Islet of Langerhans (tissue), 1 donor: Measurements from ENCODE around the gene BLTP3A.

ENCODE experiments used
- FAIRE-seq: peaks from one replicate; lab custom pipeline; 2011; peaks lifted over from hg19 to GRCh38; lab: Jason Lieb, UNC

BLTP3A gene

DNA sequence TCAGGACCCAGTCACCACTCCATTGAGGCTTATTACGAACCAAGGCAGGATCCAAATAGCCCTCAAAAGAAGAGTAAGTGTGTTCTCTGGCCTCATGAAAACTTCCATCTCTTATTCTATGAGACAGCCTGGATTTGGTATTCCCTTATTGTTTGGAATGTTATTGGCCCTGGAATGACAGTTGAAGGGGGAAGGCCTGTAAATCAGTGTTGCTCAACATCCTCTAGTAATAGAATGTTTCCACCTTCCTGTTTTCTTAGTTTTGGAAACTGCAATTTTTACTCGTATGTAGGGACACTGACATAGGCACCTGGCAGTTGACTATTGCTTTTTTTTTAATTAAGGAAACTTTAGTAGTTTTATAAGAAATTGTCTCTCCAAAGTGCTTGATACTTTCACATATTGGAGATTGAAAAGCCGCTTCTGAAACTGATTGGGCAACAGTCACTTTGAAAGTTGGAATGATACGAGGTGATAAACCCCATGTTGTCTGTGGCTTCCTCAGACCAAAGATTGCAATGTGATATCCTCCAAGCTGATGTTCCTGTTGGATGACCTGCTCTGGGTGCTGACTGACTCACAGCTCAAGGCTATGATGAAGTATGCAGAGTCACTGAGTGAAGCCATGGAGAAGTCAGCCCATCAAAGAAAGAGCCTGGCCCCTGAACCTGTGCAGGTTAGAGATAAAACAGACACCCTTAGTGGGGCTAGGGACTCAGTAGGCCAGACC is 43.1 kb downstream of the BLTP3A start:
- FAIRE-seq, result no peak

DNA sequence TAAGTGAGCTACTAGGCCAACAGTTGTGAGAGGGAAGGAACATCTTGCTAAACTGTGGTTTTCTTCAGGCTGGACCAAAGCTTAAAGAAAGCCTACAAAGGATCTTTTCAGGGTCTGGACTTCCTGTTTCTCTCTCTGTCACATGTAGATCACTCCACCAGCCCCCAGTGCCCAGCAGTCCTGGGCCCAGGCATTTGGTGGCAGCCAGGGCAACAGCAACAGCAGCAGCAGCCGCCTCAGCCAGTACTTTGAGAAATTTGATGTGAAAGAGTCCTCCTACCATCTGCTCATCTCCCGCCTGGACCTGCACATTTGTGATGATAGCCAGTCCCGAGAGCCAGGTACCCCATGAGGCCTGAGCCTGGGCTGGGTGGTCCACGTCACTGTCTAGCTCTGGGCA is 44.1 kb downstream of the BLTP3A start:
- FAIRE-seq, result no peak

DNA sequence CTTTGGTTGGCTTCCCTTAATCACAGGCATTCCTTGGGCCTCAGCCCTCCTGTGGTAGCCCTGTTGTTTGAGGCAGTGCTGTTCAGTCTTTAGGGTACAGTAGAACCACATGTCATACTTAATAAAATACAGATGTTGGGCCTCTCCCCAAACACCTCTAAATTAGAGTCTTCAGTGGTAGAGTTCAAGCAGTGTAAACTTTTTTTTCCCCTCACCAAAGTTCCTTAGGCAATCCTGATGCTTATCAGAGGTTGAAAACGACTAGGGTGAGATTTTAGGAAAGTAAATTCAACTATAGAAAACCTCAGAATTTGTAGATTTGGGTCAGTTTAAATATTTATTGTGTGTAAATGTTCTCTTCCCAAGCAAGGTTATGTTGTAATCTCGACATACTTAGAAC is 44.6 kb downstream of the BLTP3A start:
- FAIRE-seq, result no peak

DNA sequence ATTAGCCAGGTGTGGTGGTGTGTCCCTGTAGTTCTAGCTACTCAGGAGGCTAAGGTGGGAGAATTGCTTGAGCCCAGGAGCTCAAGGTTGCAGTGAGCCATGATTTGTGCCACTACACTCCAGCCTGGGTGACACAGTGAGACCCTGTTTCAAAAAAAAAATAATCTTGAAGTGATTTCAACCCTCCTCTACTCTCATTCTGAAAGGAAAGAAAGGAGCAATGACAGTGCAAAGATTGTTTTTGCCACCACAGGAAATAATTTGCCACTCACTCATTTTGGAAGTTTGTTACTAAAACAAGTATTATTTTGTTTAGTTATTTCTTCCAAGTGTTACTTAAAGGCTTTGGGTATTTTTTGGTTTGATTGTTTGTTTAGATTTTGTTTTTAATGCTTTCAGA is 45.6 kb downstream of the BLTP3A start:
- FAIRE-seq, result no peak

DNA sequence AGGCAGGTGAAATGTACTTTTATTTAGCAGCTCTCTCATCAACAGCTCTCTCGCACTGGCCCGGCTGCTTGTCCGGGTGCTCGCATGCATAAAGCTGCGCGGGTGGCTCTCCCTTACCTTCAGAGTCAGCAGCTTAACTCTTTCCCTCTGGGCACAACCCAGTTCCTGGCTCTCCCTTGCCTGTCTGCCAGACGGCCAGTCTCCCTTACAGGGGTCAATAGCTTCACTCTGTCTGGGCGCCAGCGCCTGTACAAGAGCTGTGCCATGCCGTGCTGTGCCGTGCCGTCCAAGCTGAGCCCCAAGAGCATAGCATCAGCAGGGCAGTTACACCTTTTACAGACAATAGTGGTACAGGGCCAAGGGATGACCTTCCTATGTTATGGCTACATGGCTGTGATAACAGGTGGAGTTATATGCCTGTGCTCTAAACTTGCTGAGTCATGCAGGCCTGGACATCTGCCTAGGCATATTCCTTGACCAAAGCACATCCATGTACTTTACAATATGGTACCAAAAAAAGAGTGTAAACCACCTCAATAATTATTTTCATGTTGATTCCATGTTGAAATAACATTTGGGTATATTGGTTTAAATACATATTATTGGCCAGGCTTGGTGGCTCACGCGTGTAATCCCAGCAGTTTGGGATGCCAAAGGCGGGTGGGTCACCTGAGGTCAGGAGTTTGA is 47.9 kb downstream of the BLTP3A start:
- FAIRE-seq, result no peak
